HPDE6-E6E7 (cell line): ENCODE measurements around the gene CFAP77.

Source experiments
- DNase-seq: peaks from one replicate; pipeline ENCODE4 v3.0.0; 2011; ENCODE audit warnings: missing footprints; ENCODE audit errors: extremely low spot score

CFAP77 gene

GRCh38 chr9:132582276-132582785 lies 172.3 kb downstream of the CFAP77 start, which contains the start of gene BARHL1:
BARHL1 (plus strand) TSS chr9:132582606; CDS start chr9:132582798, 192 bp downstream.
- DNase-seq = no peak

- no peak for DNase-seq
Observed at GRCh38 chr9:132582786-132583583, 173.0 kb downstream of the CFAP77 start.

- no peak for DNase-seq
Observed at GRCh38 chr9:132583584-132584304, 173.7 kb downstream of the CFAP77 start.

GRCh38 chr9:132584601-132585560 lies 174.9 kb downstream of the CFAP77 start:
- no peak for DNase-seq

- no peak for DNase-seq
Observed at GRCh38 chr9:132585954-132586829, 176.2 kb downstream of the CFAP77 start.

- DNase-seq = no peak
Observed at GRCh38 chr9:132586830-132587591, 177.0 kb downstream of the CFAP77 start.

GRCh38 chr9:132587592-132587955 lies 177.6 kb downstream of the CFAP77 start:
- DNase-seq = no peak

- no peak for DNase-seq
Observed at GRCh38 chr9:132588098-132588497, 178.1 kb downstream of the CFAP77 start.

- DNase-seq = no peak
Observed at GRCh38 chr9:132588501-132589147, 178.6 kb downstream of the CFAP77 start.

- no peak for DNase-seq
Observed at GRCh38 chr9:132589148-132590036, 179.4 kb downstream of the CFAP77 start.

GRCh38 chr9:132590037-132590317 lies 180.0 kb downstream of the CFAP77 start:
- DNase-seq = no peak

GRCh38 chr9:132590318-132591182 lies 180.5 kb downstream of the CFAP77 start:
- DNase-seq = no peak

GRCh38 chr9:132591244-132591643 lies 181.2 kb downstream of the CFAP77 start:
- DNase-seq = no peak

GRCh38 chr9:132591751-132592314 lies 181.8 kb downstream of the CFAP77 start:
- DNase-seq = no peak

- no peak for DNase-seq
Observed at GRCh38 chr9:132592451-132592850, 182.4 kb downstream of the CFAP77 start.

- no peak for DNase-seq
Observed at GRCh38 chr9:132594412-132594811, 184.4 kb downstream of the CFAP77 start.

GRCh38 chr9:132595319-132595718 lies 185.3 kb downstream of the CFAP77 start:
- DNase-seq = no peak
